Measurements from ENCODE around the gene TMEM238.

DNA sequence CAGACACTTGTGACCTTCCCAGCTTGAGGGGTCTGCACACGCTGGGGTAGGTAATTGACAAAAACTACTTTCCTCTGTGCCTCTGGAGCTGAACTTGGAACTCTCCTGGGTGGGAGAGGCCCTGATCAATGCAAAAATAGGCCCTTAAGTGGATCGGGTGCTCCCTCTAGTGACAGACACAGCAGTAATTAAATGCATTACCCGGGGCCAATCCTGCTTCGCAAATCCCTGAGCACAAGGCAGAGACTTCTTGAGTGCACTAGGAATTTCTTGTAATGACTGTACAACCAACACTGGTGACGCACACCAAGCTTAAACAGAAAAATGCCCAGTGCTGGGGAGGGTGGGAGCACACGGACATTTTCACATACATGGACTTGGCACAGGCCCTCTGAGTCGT is 34.1 kb upstream of the TMEM238 start:
- no peak for TF ChIP-seq POLR2A (IDR thresholded peaks at IDR 0.05; ENCODE audit: low read depth, low read length)
- TF ChIP-seq POLR2AphosphoS5 (IDR thresholded peaks at IDR 0.05; ENCODE audit: low read depth, low read length) = no peak
- no peak for TF ChIP-seq TAF1 (IDR thresholded peaks at IDR 0.05; ENCODE audit: low read depth, low read length)
- no peak for TF ChIP-seq SPI1 (IDR thresholded peaks at IDR 0.05; ENCODE audit: low read depth, low read length)
- no peak for TF ChIP-seq POU2F2 (IDR thresholded peaks at IDR 0.05; ENCODE audit: low read depth, low read length)
